ENCODE data around the gene AP3D1. TPM values are rescaled to one million over a fixed set of nuclear protein-coding genes. Genes with fewer than 3 reads are reported as not detected.
"Not testable (repeated sequence)": the region's sequence is repeated elsewhere in the genome, so short reads cannot be mapped to it uniquely, and the experiment has no call there.

The AP3D1 gene
- total and polyA plus RNA-seq, 9 of the 15 experiments (the other 6 are each of a cell fraction or from before 2014, with no cell fraction given), result 1.2 to 86.1 (median 35.9) TPM

DNA sequence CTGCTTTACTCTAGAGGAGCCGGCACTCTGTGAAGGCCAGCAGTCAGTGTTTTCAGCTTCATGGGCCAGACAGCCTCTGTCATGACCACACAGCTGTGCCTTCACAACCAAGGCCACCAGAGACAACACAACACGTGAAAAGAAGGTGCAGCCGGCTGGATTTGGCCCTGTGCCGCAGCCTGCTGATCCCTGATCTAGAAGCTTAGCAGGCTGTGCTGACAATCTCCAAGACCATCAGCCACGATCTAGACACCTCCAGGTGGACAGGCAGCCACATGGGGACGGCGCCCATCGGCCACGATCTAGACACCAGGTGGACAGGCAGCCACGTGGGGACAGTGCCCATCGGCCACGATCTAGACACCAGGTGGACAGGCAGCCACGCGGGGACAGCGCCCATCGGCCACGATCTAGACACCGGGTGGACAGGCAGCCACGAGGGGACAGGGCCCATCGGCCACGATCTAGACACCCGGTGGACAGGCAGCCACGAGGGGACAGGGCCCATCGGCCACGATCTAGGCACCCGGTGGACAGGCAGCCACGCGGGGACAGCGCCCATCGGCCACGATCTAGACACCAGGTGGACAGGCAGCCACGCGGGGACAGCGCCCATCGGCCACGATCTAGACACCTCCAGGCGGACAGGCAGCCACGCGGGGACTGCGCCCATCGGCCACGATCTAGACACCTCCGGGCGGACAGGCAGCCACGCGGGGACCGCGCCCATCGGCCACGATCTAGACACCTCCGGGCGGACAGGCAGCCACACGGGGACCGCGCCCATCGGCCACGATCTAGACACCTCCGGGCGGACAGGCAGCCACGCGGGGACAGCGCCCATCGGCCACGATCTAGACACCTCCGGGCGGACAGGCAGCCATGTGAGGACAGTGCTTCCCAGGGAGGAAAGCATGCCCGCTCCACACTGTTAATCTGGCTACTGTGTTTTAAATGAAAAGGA lies 20.1 kb downstream of the AP3D1 start:
- 98% methylated on average over 31 of the region's 67 CpGs for WGBS (ENCODE audit: insufficient coverage, low coverage, missing lambda C conversion rate)

More for the DNA sequence above, 20.1 kb downstream of the AP3D1 start:
- H3K9ac ChIP-seq (ENCODE audit: insufficient read depth in 1 of 2, low read depth in 2 of 2, low read length in 2 of 2); H2AFZ ChIP-seq (ENCODE audit: low read depth, low read length); BruUV-seq (replicated peaks); H3K27me3 ChIP-seq (ENCODE audit: control insufficient read depth in 2 of 2, insufficient read depth in 2 of 2, low read length in 2 of 2); in situ Hi-C loops (cut with MboI); intact Hi-C loops (cut with micrococcal nuclease); H3K79me2 ChIP-seq (ENCODE audit: control insufficient read depth, insufficient read depth, low read length); H3K27ac ChIP-seq (ENCODE audit: extremely low read depth, low read depth, low read length); ATAC-seq; H3K4me3 ChIP-seq; H3K9me3 ChIP-seq (replicated peaks; ENCODE audit: control insufficient read depth, insufficient read depth, low read depth, low read length); DNase-seq (ENCODE audit: extremely low read depth in 1 of 4, low spot score in 3 of 4); CTCF ChIA-PET (ENCODE audit: low intra/inter-chr PET ratio); H4K20me1 ChIP-seq (replicated peaks; ENCODE audit: control insufficient read depth, insufficient read depth, low read length); H3K9me1 ChIP-seq (ENCODE audit: control insufficient read depth, insufficient read depth, low read length); FAIRE-seq; H3K4me2 ChIP-seq (ENCODE audit: insufficient read depth, low read length): not testable (repeated sequence)
- POLR2A ChIA-PET, result interaction anchor here (0.7 kb wide), 1 partner anchor 1329 kb away, joined by 3 read pairs; no protein-coding TSS in a partner anchor
- TF ChIP-seq RBFOX2 (IDR thresholded peaks at IDR 0.05; ENCODE audit: low read depth, low read length), result peak; percentile 33; the same call in 1 of the 2 replicates
- peaks cover 0 to 20% of the 10 kb centered on the region in 2 experiments; a peak in 2 of 5 replicates for H3K4me1 ChIP-seq (replicated peaks in 1 of 2; ENCODE audit: control insufficient read depth in 2 of 2, insufficient read depth in 2 of 2, low read length in 2 of 2)
- peaks cover 73% of the 10 kb centered on the region; the same call in 2 of the 3 replicates for H3K36me3 ChIP-seq (ENCODE audit: control insufficient read depth, insufficient read depth, low read length)
